ENCODE measurements around the gene EIF4EBP2.

EIF4EBP2 gene

DNA sequence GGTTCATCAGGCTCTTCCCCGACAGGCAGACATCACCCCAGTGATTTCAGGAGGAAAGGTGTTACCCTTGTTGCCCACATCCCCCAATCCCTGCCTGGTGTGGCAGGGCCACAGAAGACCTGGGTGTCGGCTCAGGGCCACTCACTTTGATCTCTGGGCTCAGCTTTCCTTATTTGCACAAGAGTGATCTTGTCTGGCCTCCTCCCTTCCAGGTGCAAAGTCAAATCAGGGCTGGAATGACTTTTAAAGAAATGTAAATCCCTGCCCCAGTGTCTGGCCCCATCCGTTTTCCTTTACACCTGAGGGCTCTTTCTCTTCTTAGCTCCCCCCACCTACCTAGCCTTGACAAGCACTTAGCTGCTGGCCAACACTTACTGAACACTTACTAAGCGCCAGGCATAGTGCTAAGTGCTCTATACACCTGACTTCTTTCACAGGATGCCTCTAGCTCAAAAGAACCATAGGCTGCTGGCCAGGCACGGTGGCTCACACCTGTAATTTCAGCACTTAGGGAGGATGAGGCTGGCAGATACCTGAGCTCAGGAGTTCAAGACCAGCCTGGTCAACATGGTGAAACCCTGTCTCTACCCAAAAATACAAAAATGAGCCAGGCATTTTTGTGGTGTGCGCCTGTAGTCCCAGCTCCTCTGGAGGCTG is 38.5 kb downstream of the EIF4EBP2 start:
- Histone ChIP-seq H3K36me3 (no peaks in the 10 kb centered on the region), H3K27me3 (ENCODE audit: insufficient read depth, low read depth, severe bottlenecking) (no peaks in the 10 kb centered on the region), H3K9me3 (ENCODE audit: severe bottlenecking) (peaks cover 10% of the 10 kb centered on the region), H3K4me3 (ENCODE audit: low read depth, low read length) (no peak overlapping the region), H3K27ac (no peak overlapping the region)
- DNase-seq, result no peak
- TF ChIP-seq, protein P1, sequence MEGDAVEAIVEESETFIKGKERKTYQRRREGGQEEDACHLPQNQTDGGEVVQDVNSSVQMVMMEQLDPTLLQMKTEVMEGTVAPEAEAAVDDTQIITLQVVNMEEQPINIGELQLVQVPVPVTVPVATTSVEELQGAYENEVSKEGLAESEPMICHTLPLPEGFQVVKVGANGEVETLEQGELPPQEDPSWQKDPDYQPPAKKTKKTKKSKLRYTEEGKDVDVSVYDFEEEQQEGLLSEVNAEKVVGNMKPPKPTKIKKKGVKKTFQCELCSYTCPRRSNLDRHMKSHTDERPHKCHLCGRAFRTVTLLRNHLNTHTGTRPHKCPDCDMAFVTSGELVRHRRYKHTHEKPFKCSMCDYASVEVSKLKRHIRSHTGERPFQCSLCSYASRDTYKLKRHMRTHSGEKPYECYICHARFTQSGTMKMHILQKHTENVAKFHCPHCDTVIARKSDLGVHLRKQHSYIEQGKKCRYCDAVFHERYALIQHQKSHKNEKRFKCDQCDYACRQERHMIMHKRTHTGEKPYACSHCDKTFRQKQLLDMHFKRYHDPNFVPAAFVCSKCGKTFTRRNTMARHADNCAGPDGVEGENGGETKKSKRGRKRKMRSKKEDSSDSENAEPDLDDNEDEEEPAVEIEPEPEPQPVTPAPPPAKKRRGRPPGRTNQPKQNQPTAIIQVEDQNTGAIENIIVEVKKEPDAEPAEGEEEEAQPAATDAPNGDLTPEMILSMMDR (IDR thresholded peaks at IDR 0.05; ENCODE audit: low read depth, low read length), result no peak

DNA sequence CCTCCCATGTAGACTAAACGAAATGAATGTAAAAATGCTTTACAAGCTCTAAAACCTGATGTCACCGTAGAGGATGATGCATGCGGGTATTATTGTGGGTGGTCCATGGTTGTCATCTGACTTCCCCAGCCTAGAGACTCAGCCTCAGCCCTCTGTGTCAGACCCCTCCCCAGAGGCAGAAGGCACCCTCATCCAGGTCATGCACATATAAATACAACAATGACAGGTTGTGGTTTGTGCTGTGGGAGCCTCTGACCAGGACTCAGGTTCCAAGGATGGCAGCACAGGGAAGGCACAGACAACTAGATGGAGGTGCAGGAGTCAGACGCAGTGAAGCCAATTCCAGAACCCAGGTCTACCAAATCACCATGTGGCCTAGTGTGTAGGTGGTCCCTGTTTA is 40.8 kb downstream of the EIF4EBP2 start:
- Histone ChIP-seq H3K4me3 (ENCODE audit: low read depth, low read length) (no peak overlapping the region), H3K27ac (no peak overlapping the region), H3K9me3 (ENCODE audit: severe bottlenecking) (peaks cover 10% of the 10 kb centered on the region), H3K36me3 (no peaks in the 10 kb centered on the region), H3K27me3 (ENCODE audit: insufficient read depth, low read depth, severe bottlenecking) (no peaks in the 10 kb centered on the region)
- TF ChIP-seq, protein P1 (IDR thresholded peaks at IDR 0.05; ENCODE audit: low read depth, low read length), result no peak
- no peak for DNase-seq

DNA sequence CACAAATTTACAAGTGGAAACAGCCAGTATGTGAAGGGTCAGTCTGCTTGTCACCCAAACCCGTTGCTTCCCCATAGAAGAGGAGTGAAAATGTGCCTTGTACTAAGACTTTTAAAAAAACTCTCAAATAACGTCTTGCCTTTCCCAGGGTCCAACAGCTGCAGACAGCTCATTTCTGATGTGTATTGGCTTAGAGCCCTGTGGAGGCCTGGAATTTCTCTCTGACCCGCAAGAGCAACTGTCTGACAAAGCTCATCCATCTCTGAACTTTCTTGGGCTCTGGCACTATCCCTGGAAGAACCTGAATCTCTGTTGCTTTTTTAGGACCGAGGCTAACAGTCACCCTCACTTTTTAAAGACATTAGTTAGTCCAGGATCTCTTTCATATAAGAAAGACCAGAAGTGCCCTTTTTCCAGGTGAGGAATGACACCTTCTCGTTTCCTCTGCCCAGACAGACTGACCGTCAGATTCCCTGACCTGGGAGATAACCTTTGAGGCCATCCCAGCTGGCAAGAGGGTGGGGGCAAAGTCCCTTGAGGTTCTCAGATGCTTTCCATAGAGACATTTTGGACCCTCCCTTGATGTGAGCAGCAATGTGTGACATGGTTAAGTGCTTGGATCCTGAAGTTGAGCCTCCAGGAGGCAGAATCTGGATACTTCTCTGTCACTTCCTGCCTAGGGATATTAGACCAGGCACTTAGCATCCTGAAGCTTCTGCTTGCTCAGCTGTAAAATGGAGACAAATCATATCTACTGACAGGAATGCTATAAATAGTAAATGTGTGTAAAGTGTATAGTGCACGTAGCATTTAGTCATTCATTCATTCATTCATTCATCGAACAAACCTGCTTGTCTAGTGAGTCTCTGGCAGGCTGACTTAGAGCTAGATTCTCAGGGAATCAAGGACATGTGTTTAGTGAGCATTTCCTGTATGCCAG is 42.0 kb downstream of the EIF4EBP2 start:
- Histone ChIP-seq H3K27ac (no peak overlapping the region), H3K9me3 (ENCODE audit: severe bottlenecking) (peaks cover 6% of the 10 kb centered on the region), H3K4me3 (ENCODE audit: low read depth, low read length) (no peak overlapping the region), H3K27me3 (ENCODE audit: insufficient read depth, low read depth, severe bottlenecking) (no peaks in the 10 kb centered on the region), H3K36me3 (no peaks in the 10 kb centered on the region)
- DNase-seq, result no peak
- TF ChIP-seq, protein P1 (IDR thresholded peaks at IDR 0.05; ENCODE audit: low read depth, low read length), result no peak

DNA sequence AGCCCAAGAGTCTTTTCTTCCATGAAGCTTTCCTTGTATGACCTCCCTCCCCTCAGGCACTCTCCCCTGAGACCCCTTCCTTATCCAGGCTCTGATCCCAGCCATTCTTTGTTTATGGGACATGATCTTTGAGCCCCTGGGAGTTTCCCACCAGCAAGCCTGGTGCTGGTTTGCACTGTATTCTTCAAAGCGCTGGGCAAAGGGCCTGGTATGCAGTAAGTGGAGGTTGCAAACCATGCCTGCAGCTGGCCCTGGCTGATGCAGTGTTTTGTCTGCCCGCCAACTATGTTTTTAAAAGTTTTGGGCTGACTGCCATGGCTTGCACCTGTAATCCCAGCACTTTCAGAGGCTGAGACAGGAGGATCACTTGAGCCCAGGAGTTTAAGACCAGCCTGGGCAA is 44.3 kb downstream of the EIF4EBP2 start:
- H3K36me3 ChIP-seq, result no peaks in the 10 kb centered on the region
- H3K4me3 ChIP-seq (ENCODE audit: low read depth, low read length), result no peak overlapping the region
- H3K9me3 ChIP-seq (ENCODE audit: severe bottlenecking), result no peaks in the 10 kb centered on the region
- H3K27ac ChIP-seq, result no peak overlapping the region
- TF ChIP-seq, protein P1 (IDR thresholded peaks at IDR 0.05; ENCODE audit: low read depth, low read length), result no peak
- DNase-seq, result no peak
- no peaks in the 10 kb centered on the region for H3K27me3 ChIP-seq (ENCODE audit: insufficient read depth, low read depth, severe bottlenecking)

DNA sequence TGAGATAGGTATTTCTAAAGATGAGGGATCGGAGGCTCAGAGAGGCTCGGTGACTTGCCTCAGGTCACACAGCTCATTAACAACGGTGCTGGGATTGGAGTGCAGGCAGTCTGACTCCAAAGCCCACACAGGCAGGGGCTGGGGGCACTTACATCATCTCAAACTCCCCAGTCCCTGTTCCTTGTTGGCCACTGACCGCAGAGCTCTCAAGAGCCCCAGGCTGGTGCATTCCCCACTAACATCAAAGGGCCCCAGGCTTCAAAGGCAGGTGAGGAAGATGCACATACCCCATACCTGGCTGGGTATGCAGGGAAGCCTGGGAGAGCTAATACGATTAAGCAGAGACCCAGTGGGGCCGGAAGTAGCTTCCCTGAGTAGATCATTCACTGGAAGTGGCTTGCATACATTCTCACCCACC is 51.3 kb downstream of the EIF4EBP2 start:
- no peak overlapping the region for H3K4me3 ChIP-seq (ENCODE audit: low read depth, low read length)
- DNase-seq, result no peak
- no peaks in the 10 kb centered on the region for H3K9me3 ChIP-seq (ENCODE audit: severe bottlenecking)
- no peaks in the 10 kb centered on the region for H3K27me3 ChIP-seq (ENCODE audit: insufficient read depth, low read depth, severe bottlenecking)
- TF ChIP-seq, protein P1 (IDR thresholded peaks at IDR 0.05; ENCODE audit: low read depth, low read length), result no peak
- H3K36me3 ChIP-seq, result no peaks in the 10 kb centered on the region
- no peak overlapping the region for H3K27ac ChIP-seq
